Spleen (tissue), 11 donors: Measurements from ENCODE around the gene NAA40. TPM values are rescaled to one million over a fixed set of nuclear protein-coding genes. Genes with fewer than 3 reads are reported as not detected.
A peak's percentile ranks its signal among the peaks of the same experiment; 100 is the strongest.

Experiments used
- DNase-seq: peaks from one replicate; pipeline ENCODE4 v3.0.0-alpha.2; 2020
- H3K27ac ChIP-seq, 8 donors: fragments of 200-600 bp; sonication (generic) in 7 of 8; 1 replicate in 4 of 8; 2 replicates in 4 of 8; pipeline versions ENCODE4 v1.5.0 to v1.8.0; 2016 to 2021; ENCODE audit warnings: inconsistent platforms in 4 of 8, mild to moderate bottlenecking in 4 of 8, moderate library complexity in 1 of 8
- H3K27me3 ChIP-seq, 7 donors: fragments of 200-600 bp; sonication (generic) in 6 of 7; replicated peaks in 1 of 7; 1 replicate in 4 of 7; 2 replicates in 3 of 7; pipeline versions ENCODE4 v1.5.0 to v1.8.0; 2016 to 2021; ENCODE audit warnings: inconsistent platforms in 3 of 7, mild to moderate bottlenecking in 1 of 7
- H3K36me3 ChIP-seq, 6 donors: fragments of 200-600 bp; sonication (generic) in 5 of 6; 1 replicate in 4 of 6; 2 replicates in 2 of 6; pipeline versions ENCODE4 v1.5.0 to v1.8.0; 2016 to 2021; ENCODE audit warnings: inconsistent platforms in 2 of 6
- H3K4me1 ChIP-seq, 6 donors: fragments of 200-600 bp; sonication (generic) in 5 of 6; 1 replicate in 3 of 6; 2 replicates in 3 of 6; pipeline versions ENCODE4 v1.5.0 to v1.8.0; 2016 to 2021; ENCODE audit warnings: inconsistent platforms in 3 of 6
- H3K4me3 ChIP-seq, 8 donors: fragments of 200-600 bp; sonication (generic) in 7 of 8; 1 replicate in 4 of 8; 2 replicates in 4 of 8; pipeline versions ENCODE4 v1.5.0 to v1.8.0; 2016 to 2021; ENCODE audit warnings: inconsistent platforms in 4 of 8, mild to moderate bottlenecking in 4 of 8, moderate library complexity in 2 of 8
- H3K9me3 ChIP-seq, 8 donors: fragments of 200-600 bp; sonication (generic) in 7 of 8; 1 replicate in 4 of 8; 2 replicates in 4 of 8; pipeline versions ENCODE4 v1.5.0 to v1.8.0; 2016 to 2021; ENCODE audit warnings: inconsistent platforms in 4 of 8
- POLR2A ChIP-seq, 3 donors: fragments of 450-650 bp; IDR thresholded peaks; one replicate each; pipeline ENCODE4 v1.5.1; 2017; ENCODE audit warnings: antibody characterized with exemption in 3 of 3, mild to moderate bottlenecking in 1 of 3
- POLR2AphosphoS5 ChIP-seq, 3 donors: sonication (generic); formaldehyde crosslinking; IDR thresholded peaks; one replicate each; pipeline ENCODE4 v1.5.1; 2017; ENCODE audit warnings: antibody characterized with exemption in 3 of 3
- WGBS, 5 donors: extraction: QIAGEN DNeasy Blood & Tissue Kit in 3 of 5; methylation state at CpG; one replicate each; pipeline versions ENCODE4 v1.1.5 to v1.1.7; 2013 to 2018; 5-methylcytosine and 5-hydroxymethylcytosine counted together
- intact Hi-C: fragments of 100-400 bp; cut with DNase I; formaldehyde crosslinking; loops from one replicate; pipeline ENCODE4 v1.15.0; 2023; ENCODE audit warnings: low total_unique reads
- polyA plus RNA-seq, 3 donors: library from polyadenylated mRNA; stranded (reverse); fragments of 200-250 nt; gene quantifications; one replicate each; pipeline ENCODE4 v1.2.1, GENCODE V29; 2013
- total RNA-seq, 7 donors: library from RNA; depleted of rRNA in 3 of 7; stranded (reverse); fragments of >200 nt in 3 of 7; fragmentation: NEBNext Ultra II Directional in 4 of 7; extraction: Animal tissue kit (Norgen Biotek cat#: 25700) in 4 of 7; gene quantifications; one replicate each; pipeline versions ENCODE4 v1.1.0 to v1.2.1, GENCODE V29; 2016 to 2021
- TF ChIP-seq, protein P1 (sequence below), 11 experiments: fragments of 200-600 bp in 7 of 11; fragments of 450-650 bp in 4 of 11; sonication (generic) in 4 of 11; IDR thresholded peaks in 8 of 11; conservative IDR thresholded peaks in 3 of 11; 1 replicate in 7 of 11; 2 replicates in 4 of 11; pipeline versions ENCODE4 v1.4.0 to v1.8.0; 2016 to 2021; ENCODE audit warnings: antibody characterized with exemption in 11 of 11, inconsistent platforms in 4 of 11, mild to moderate bottlenecking in 1 of 11
- donor health status: healthy with polysubstance abuse.
- donor health status: DM: no; HTN: no; CAD: no; lungs with moderate emphysema.
- donor health status: DM: no; HTN: no; CAD: no.
- donor health status: Bipolar disorder and iron deficiency.
- donor health status: healthy.
- donor health status: DM: no; HTN: no; CAD: no.
- donor health status: DM: yes; HTN: yes; CAD: no.

NAA40 gene
- total and polyA plus RNA-seq, 10 donors = 12.1 to 45.4 (median 30.2) TPM

DNA sequence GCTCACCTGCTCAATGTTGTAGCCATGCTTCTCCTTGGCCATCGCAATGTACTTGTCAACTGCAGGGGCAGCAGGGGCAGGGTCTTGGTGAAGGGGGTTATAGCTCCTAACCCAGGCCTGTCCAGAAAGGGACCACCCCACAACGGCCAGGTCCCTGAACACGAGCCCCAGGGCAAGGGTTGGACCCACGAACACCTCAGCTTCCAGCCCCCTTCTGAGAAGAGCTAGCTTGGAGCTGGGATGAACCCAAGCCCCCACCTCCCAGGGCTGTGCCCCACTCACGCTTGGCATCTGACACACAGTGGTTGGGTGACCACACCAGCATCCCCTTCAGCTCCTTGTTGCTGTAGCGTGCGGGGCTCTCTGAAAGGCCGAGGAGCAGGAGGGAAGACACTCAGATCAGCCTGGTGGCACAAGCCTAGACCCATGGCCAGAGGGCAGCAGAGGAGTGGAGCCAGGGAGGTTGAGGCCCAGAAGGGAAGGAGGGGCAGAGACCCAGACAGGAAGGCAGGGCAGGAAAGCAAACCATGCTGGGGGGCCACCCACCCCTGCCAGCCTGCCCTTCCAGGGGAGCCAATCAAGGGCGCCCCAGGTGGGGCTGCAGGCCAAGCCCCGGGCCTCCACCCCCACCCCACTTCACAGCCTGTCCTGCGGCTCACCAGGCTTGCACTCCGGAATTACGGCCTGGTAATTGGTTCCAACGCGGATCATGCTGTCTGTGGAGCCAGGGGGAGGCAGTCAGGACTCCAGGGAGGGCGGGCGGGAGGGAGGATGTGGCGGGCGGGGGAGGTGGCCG lies 23.7 kb upstream of the NAA40 start:
- H3K4me1 ChIP-seq = peaks cover 27 to 53% (median 46%) of the 10 kb centered on the region in 6 donors
- DNase-seq = no peak

DNA sequence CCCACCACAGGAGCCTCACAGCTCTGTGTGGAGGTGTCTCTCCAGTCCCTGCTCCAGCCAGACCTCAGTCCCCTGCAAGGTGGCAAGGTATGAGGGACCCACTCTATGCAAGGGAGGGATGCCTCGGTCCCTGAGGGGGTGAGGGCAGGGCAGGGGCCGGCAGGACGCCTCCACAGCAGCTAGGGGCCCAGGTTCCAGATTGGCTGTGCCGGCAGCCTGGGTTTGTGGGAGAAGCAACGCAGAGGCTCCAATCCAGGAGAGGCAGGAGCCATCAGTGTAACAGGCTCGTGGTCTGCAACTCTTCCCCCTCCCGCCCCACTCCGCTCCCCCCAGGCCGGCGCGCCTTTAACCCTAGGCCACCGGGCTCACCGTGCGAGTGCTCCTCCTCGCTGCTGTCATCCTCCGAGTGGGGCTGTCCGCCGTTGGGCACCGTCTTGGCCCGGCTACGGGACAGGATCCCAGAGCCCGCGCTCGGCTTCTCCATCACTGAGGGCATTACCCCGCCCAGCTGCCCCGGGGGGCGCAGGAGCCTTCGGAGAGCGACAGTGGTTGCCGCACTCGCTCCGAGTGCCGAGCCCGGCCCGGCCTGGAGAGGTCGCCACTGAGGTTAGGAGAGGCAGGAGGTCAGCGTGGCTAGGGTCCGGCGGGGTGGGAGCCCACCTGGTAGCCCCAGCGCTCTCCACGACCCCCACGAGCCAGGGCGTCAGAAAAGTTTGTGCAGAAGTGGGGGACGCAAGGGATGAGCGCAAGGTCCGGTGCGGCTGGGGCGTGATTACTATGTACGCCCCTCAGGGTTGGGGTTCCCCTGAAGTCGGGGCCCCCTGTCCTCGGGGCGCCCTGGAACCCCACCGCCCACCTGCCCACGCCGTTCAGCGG lies 22.6 kb upstream of the NAA40 start:
- DNase-seq = peak; percentile 83

More for the DNA sequence above, 23.7 kb upstream of the NAA40 start:
- Histone ChIP-seq H3K27ac (no peak overlapping the region), H3K27me3 (peaks cover 0 to 54% (median 6%) of the 10 kb centered on the region in 7 donors), H3K9me3 (no peaks in the 10 kb centered on the region), H3K36me3 (peaks cover 0 to 25% (median 6%) of the 10 kb centered on the region in 6 donors), H3K4me3 (no peak overlapping the region)
- intact Hi-C loops = no loop called here
- WGBS, 5 donors = 61 to 70% (median 68%) methylated on average over 13 to 20 of the region's 20 CpGs
- TF ChIP-seq POLR2AphosphoS5 (IDR thresholded peaks at IDR 0.05) (no peak), POLR2A (IDR thresholded peaks at IDR 0.05) (no peak)
- TF ChIP-seq, protein P1, sequence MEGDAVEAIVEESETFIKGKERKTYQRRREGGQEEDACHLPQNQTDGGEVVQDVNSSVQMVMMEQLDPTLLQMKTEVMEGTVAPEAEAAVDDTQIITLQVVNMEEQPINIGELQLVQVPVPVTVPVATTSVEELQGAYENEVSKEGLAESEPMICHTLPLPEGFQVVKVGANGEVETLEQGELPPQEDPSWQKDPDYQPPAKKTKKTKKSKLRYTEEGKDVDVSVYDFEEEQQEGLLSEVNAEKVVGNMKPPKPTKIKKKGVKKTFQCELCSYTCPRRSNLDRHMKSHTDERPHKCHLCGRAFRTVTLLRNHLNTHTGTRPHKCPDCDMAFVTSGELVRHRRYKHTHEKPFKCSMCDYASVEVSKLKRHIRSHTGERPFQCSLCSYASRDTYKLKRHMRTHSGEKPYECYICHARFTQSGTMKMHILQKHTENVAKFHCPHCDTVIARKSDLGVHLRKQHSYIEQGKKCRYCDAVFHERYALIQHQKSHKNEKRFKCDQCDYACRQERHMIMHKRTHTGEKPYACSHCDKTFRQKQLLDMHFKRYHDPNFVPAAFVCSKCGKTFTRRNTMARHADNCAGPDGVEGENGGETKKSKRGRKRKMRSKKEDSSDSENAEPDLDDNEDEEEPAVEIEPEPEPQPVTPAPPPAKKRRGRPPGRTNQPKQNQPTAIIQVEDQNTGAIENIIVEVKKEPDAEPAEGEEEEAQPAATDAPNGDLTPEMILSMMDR (IDR thresholded peaks at IDR 0.05 in 8 of 11, conservative IDR thresholded peaks at IDR 0.05 in 3 of 11) = no peak

DNA sequence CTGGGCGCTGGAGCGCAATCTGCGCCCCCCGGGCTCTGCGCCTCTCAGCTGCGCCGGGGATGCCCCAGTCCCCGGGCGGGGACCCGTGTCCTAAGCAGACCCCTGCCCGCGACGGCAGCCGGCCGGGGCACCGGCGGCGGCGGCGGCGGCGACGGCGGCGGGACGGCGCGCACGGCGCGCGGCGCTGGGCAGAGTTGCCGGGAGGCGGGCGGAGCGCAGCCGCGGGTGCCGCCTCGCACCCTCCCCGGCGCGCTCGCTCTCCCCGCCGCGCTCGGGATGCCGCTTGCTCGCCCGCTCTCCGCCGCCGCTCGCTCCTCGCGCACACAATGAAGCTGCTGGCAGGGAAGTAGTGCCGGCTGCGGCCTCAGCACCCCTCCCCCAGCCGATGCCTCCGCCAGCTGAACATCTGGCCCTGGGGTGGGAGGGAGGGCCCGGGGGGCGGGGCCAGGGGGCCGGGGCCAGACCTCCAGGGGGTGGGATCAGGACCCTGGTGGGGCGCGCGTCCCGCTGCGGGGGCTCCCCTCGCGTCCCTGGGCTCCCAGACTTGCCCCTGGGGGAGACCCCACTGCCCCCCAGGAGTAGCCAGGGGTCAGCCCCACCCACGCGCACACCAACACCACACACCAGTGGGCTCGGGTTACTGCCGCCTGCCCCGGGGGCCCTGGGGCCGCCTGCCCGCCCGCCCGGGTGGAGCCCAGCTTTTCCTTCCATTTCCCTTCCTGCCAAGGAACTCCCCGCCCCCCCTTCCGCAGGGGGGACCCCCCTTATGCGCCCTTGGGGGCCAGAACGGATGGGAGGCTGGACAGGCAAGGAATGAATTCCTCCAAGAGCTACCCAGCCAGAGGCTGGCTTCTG lies 21.7 kb upstream of the NAA40 start, which contains the start of gene RCOR2:
Gene RCOR2, minus strand, starts transcription at position 328 of the 855 bp plus-strand sequence. CDS start 708 bp downstream, outside the sequence.
- H3K27ac ChIP-seq = peak within 1 kb of the TSS in 5 of 8 donors; percentile 30 to 60 (median 43)
- peak; percentile 90 for DNase-seq
- TF ChIP-seq POLR2AphosphoS5 (IDR thresholded peaks at IDR 0.05) = peak in 2 of 3 donors; percentile 66 to 67
- TF ChIP-seq, protein P1 (IDR thresholded peaks at IDR 0.05 in 8 of 11, conservative IDR thresholded peaks at IDR 0.05 in 3 of 11) = no peak
- no peak for TF ChIP-seq POLR2A (IDR thresholded peaks at IDR 0.05)
- H3K4me1 ChIP-seq = peaks cover 27 to 64% (median 50%) of the 10 kb centered on the region in 6 donors
- intact Hi-C loops = no loop called here
- H3K9me3 ChIP-seq = no peaks in the 10 kb centered on the region
- H3K27me3 ChIP-seq = peaks cover 0 to 59% (median 6%) of the 10 kb centered on the region in 7 donors
- 0 to 1% (median 0%) methylated on average over 32 to 85 of the region's 85 CpGs; no CpG with 5 or more reads in 1 of the 5 donors for WGBS, 5 donors
- H3K36me3 ChIP-seq = peaks cover 0 to 8% (median 0%) of the 10 kb centered on the region in 6 donors
- peak within 1 kb of the TSS; percentile 32 to 76 (median 46) for H3K4me3 ChIP-seq

More for the DNA sequence above, 22.6 kb upstream of the NAA40 start:
- WGBS, 5 donors = 5 to 14% (median 6%) methylated on average over 29 to 56 of the region's 56 CpGs
- peaks cover 0 to 59% (median 6%) of the 10 kb centered on the region in 7 donors for H3K27me3 ChIP-seq
- H3K36me3 ChIP-seq = peaks cover 0 to 14% (median 0%) of the 10 kb centered on the region in 6 donors
- intact Hi-C loops = no loop called here
- TF ChIP-seq, protein P1 (IDR thresholded peaks at IDR 0.05 in 8 of 11, conservative IDR thresholded peaks at IDR 0.05 in 3 of 11) = peak in 6 of 11 experiments; percentile 17 to 49 (median 40)
- no peak for TF ChIP-seq POLR2AphosphoS5 (IDR thresholded peaks at IDR 0.05)
- no peak for TF ChIP-seq POLR2A (IDR thresholded peaks at IDR 0.05)
- H3K27ac ChIP-seq = no peak overlapping the region
- peaks cover 27 to 64% (median 50%) of the 10 kb centered on the region in 6 donors for H3K4me1 ChIP-seq
- no peaks in the 10 kb centered on the region for H3K9me3 ChIP-seq
- peak overlapping the region; percentile 28 to 76 (median 46) for H3K4me3 ChIP-seq
